GM12878 (cell line): Measurements from ENCODE around the gene VASH2. TPM values are rescaled to one million over a fixed set of nuclear protein-coding genes. Genes with fewer than 3 reads are reported as not detected.
"Not testable (repeated sequence)": the region's sequence is repeated elsewhere in the genome, so short reads cannot be mapped to it uniquely, and the experiment has no call there.

Experiments used
- ATAC-seq: fragments of 200-7000 bp; cut with Tn5 transposase; 3 replicates; pipeline ENCODE4 v1.9.1; 2020; ENCODE audit warnings: mild to moderate bottlenecking, moderate library complexity
- BruUV-seq: library from RNA; stranded (reverse); fragments of 400-500 nt; replicated peaks from 2 replicates; lab custom pipeline; 2021; lab: Mats Ljungman, UMichigan
- CTCF ChIA-PET: fragments of 300-600 bp; sonication (Branson Sonifier 250); formaldehyde crosslinking; extraction: SDS; loops from one replicate; lab custom pipeline; 2021; ENCODE audit warnings: inconsistent platforms; lab: Yijun Ruan, JAX
- POLR2A ChIA-PET: fragments of 350-600 bp; formaldehyde crosslinking; extraction: SDS; loops from one replicate; lab custom pipeline; 2021; ENCODE audit warnings: inconsistent platforms; lab: Charles Lee
- RAD21 ChIA-PET: fragments of 300-600 bp; sonication (Branson Sonifier 250); formaldehyde crosslinking; loops from one replicate; lab custom pipeline; 2023; ENCODE audit warnings: antibody characterized with exemption; ENCODE audit not compliant: unreplicated experiment; lab: Charles Lee
- SMC1A ChIA-PET: fragments of 300-600 bp; sonication (Branson Sonifier 250); formaldehyde crosslinking; loops from one replicate; lab custom pipeline; 2023; ENCODE audit not compliant: unreplicated experiment, uncharacterized antibody; lab: Charles Lee
- DNase-seq: peaks from one replicate; pipeline ENCODE4 v3.0.0-alpha.2; 2011; ENCODE audit warnings: low read depth, low spot score
- FAIRE-seq: peaks from 3 replicates; lab custom pipeline; 2011; peaks lifted over from hg19 to GRCh38; lab: Jason Lieb, UNC
- H2AFZ ChIP-seq: 2 replicates; pipeline ENCODE4 v1.6.0; 2011; ENCODE audit warnings: low read depth, low read length, control low read depth; ENCODE audit not compliant: control insufficient read depth
- H3K27ac ChIP-seq: 2 replicates; pipeline ENCODE4 v1.5.1; 2011; ENCODE audit warnings: control low read depth; ENCODE audit not compliant: control insufficient read depth, insufficient read depth
- H3K27me3 ChIP-seq, 2 experiments: replicated peaks in 1 of 2; 2 replicates each; pipeline versions ENCODE4 v1.6.0 to v1.6.1; 2011; ENCODE audit warnings: low read length in 1 of 2; ENCODE audit not compliant: control insufficient read depth in 2 of 2, insufficient read depth in 2 of 2
- H3K36me3 ChIP-seq, 2 experiments: 2 replicates each; pipeline ENCODE4 v1.5.1; 2011; ENCODE audit warnings: low read length in 1 of 2; ENCODE audit not compliant: control insufficient read depth in 2 of 2, insufficient read depth in 2 of 2
- H3K4me1 ChIP-seq: 2 replicates; pipeline ENCODE4 v1.6.1; 2011; ENCODE audit warnings: mild to moderate bottlenecking, low read length, moderate library complexity, mixed read lengths; ENCODE audit not compliant: control insufficient read depth, insufficient read depth
- H3K4me2 ChIP-seq: 2 replicates; pipeline ENCODE4 v1.6.0; 2011; ENCODE audit warnings: control low read depth; ENCODE audit not compliant: control insufficient read depth, insufficient read depth
- H3K4me3 ChIP-seq: fragments of 200-600 bp; sonication (generic); 2 replicates; pipeline ENCODE4 v1.5.1; 2016
- H3K79me2 ChIP-seq: 2 replicates; pipeline ENCODE4 v1.6.0; 2011; ENCODE audit warnings: low read length; ENCODE audit not compliant: control insufficient read depth, insufficient read depth
- H3K9ac ChIP-seq: 2 replicates; pipeline ENCODE4 v1.8.0; 2011; ENCODE audit warnings: low read length, control low read depth, mixed read lengths; ENCODE audit not compliant: control insufficient read depth, insufficient read depth
- H3K9me3 ChIP-seq: replicated peaks from 3 replicates; pipeline ENCODE4 v1.5.1; 2011; ENCODE audit warnings: mild to moderate bottlenecking, low read length; ENCODE audit not compliant: control insufficient read depth, insufficient read depth
- H4K20me1 ChIP-seq: 2 replicates; pipeline ENCODE4 v1.6.0; 2011; ENCODE audit not compliant: control insufficient read depth, insufficient read depth
- NBN ChIP-seq: fragments of 450-650 bp; IDR thresholded peaks from 2 replicates; pipeline ENCODE4 v1.6.1; 2016
- ZNF687 ChIP-seq: fragments of 450-650 bp; IDR thresholded peaks from 2 replicates; pipeline ENCODE4 v1.6.1; 2017; ENCODE audit warnings: mild to moderate bottlenecking, moderate library complexity
- WGBS: methylation state at CpG from one replicate; pipeline ENCODE4 v1.1.6; 2016; ENCODE audit warnings: low lambda C conversion rate; ENCODE audit not compliant: insufficient replicate concordance, insufficient coverage; ENCODE audit errors: missing lambda C conversion rate; 5-methylcytosine and 5-hydroxymethylcytosine counted together
- in situ Hi-C: fragments of 300-500 bp; cut with MboI; formaldehyde crosslinking; loops from 9 replicates; pipeline ENCODE4 v1.14.3; 2018; ENCODE audit warnings: mixed read lengths
- intact Hi-C: fragments of 100-400 bp; cut with micrococcal nuclease; formaldehyde crosslinking; loops from one replicate; pipeline ENCODE4 v1.14.2; 2022; ENCODE audit not compliant: unreplicated experiment
- polyA plus RNA-seq, 11 experiments: library from polyadenylated mRNA; depleted of rRNA in 4 of 11; unstranded in 6 of 11; stranded (reverse) in 5 of 11; fragments of >200 nt; fragmentation: Nextera tagmentation in 4 of 11; fragmentation: Illumina TruSeq in 1 of 11; extraction: Ambion mirVana in 4 of 11; extraction: Trizol in 1 of 11; gene quantifications; 1 replicate in 1 of 11; 2 replicates in 10 of 11; pipeline versions ENCODE4 v1.2.1 to v1.2.3, GENCODE V29; 2011 to 2016; ENCODE audit warnings: inconsistent platforms in 2 of 11, missing spikeins in 2 of 11, low read depth in 1 of 11
- total RNA-seq, 4 experiments: library from RNA; depleted of rRNA in 3 of 4; stranded (reverse); fragments of >200 nt in 3 of 4; fragmentation: Illumina TruSeq in 1 of 4; extraction: Trizol in 1 of 4; gene quantifications; 2 replicates each; pipeline versions ENCODE4 v1.2.1 to v1.2.3, GENCODE V29; 2013 to 2021

Gene VASH2
- total and polyA plus RNA-seq, 10 of the 15 experiments (the other 5 are each of a cell fraction or from before 2014, with no cell fraction given): 5.4 to 29.7 (median 21.7) TPM

GRCh38 chr1:212903664-212904063 is 46.7 kb upstream of the VASH2 start (continued):
- TF ChIP-seq ZNF687 (no peak), NBN (no peak)

- FAIRE-seq, H2AFZ ChIP-seq, H4K20me1 ChIP-seq, H3K36me3 ChIP-seq, BruUV-seq, ATAC-seq, POLR2A ChIA-PET, CTCF ChIA-PET, H3K27me3 ChIP-seq, DNase-seq, H3K27ac ChIP-seq, intact Hi-C loops, in situ Hi-C loops, H3K79me2 ChIP-seq, H3K9me3 ChIP-seq, H3K4me1 ChIP-seq, H3K4me3 ChIP-seq, RAD21 ChIA-PET, H3K9ac ChIP-seq, H3K4me2 ChIP-seq: not testable (repeated sequence)
- 76% methylated on average over 12 of the region's 12 CpGs for WGBS
- SMC1A ChIA-PET: interaction anchor here (1.5 kb wide), 1 partner anchor 32 kb away, joined by 3 read pairs; no protein-coding TSS in a partner anchor
Observed at GRCh38 chr1:212908071-212908470, 42.3 kb upstream of the VASH2 start.
